Sigmoid colon (tissue), 3 donors: ENCODE data around the gene INO80E.

ENCODE experiments used
- POLR2A ChIP-seq, 2 donors: fragments of 450-650 bp; IDR thresholded peaks; one replicate each; pipeline ENCODE4 v1.6.1; 2016; ENCODE audit warnings: antibody characterized with exemption in 2 of 2, mild to moderate bottlenecking in 2 of 2, moderate library complexity in 2 of 2
- TF ChIP-seq, protein P1 (sequence below), 4 experiments: fragments of 450-650 bp in 3 of 4; fragments of 200-600 bp in 1 of 4; IDR thresholded peaks; one replicate each; pipeline ENCODE4 v1.5.1; 2016 to 2019; ENCODE audit warnings: antibody characterized with exemption in 4 of 4, mild to moderate bottlenecking in 3 of 4, moderate library complexity in 2 of 4

DNA sequence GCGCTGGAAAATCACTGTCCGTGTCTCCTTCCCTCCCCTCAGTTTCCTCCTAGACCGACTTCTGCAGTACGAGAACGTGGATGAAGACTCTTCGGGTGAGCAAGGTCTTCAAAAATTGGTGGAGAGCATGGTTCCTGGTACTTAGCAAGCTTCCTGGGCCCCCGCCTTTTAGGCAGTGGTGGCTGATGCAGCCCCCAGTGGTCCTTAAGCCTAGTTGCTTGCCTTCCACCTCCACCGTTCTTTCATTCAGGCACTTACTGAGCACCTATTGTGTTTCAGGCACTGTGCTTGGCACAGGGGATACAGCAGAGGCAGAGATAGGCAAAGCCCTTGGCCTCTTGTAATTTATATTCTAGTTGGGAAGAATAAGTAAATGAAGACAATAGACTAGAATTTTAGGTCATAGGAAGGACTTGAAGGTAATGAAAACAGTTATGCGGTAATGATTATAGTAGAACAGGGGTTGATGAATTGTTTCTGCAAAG, 767 bp downstream of the INO80E start:
- TF ChIP-seq POLR2A (IDR thresholded peaks at IDR 0.05): no peak
- TF ChIP-seq, protein P1, sequence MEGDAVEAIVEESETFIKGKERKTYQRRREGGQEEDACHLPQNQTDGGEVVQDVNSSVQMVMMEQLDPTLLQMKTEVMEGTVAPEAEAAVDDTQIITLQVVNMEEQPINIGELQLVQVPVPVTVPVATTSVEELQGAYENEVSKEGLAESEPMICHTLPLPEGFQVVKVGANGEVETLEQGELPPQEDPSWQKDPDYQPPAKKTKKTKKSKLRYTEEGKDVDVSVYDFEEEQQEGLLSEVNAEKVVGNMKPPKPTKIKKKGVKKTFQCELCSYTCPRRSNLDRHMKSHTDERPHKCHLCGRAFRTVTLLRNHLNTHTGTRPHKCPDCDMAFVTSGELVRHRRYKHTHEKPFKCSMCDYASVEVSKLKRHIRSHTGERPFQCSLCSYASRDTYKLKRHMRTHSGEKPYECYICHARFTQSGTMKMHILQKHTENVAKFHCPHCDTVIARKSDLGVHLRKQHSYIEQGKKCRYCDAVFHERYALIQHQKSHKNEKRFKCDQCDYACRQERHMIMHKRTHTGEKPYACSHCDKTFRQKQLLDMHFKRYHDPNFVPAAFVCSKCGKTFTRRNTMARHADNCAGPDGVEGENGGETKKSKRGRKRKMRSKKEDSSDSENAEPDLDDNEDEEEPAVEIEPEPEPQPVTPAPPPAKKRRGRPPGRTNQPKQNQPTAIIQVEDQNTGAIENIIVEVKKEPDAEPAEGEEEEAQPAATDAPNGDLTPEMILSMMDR (IDR thresholded peaks at IDR 0.05): no peak
